HepG2 (cell line): ENCODE results near the gene CXorf38. TPM values are rescaled to one million over a fixed set of nuclear protein-coding genes. Genes with fewer than 3 reads are reported as not detected.

Experiments used
- ATAC-seq: fragments of 200-7000 bp; cut with Tn5 transposase; 3 replicates; pipeline ENCODE4 v1.9.1; 2020; ENCODE audit warnings: mild to moderate bottlenecking, moderate library complexity
- BruUV-seq: library from RNA; stranded (reverse); fragments of 400-500 nt; replicated peaks from 2 replicates; lab custom pipeline; 2021; lab: Mats Ljungman, UMichigan
- CTCF ChIA-PET: fragments of 300-600 bp; formaldehyde crosslinking; extraction: SDS; loops from one replicate; lab custom pipeline; 2021; ENCODE audit warnings: low total read pairs, inconsistent platforms, low intra/inter-chr PET ratio; lab: Yijun Ruan, JAX
- POLR2A ChIA-PET: fragments of 350-600 bp; sonication (Branson Sonifier 250); formaldehyde crosslinking; loops from one replicate; lab custom pipeline; 2020; ENCODE audit warnings: antibody characterized with exemption, inconsistent platforms; lab: Yijun Ruan, JAX
- DNase-seq: peaks from one replicate; pipeline ENCODE4 v3.0.0-alpha.2; 2015; ENCODE audit warnings: low spot score
- FAIRE-seq: peaks from 3 replicates; lab custom pipeline; 2011; peaks lifted over from hg19 to GRCh38; lab: Jason Lieb, UNC
- H2AFZ ChIP-seq: one replicate; pipeline ENCODE4 v1.6.1; 2011; ENCODE audit warnings: low read length, inconsistent platforms
- H3K27ac ChIP-seq: fragments of 300-600 bp; 3 replicates; pipeline ENCODE4 v1.8.0; 2011; ENCODE audit warnings: mixed run types, mild to moderate bottlenecking, mixed read lengths, low read length, inconsistent platforms; ENCODE audit not compliant: insufficient read depth; ENCODE audit errors: extremely low read length
- H3K27me3 ChIP-seq, 2 experiments: fragments of 200-600 bp in 1 of 2; 2 replicates in 1 of 2; 3 replicates in 1 of 2; pipeline versions ENCODE4 v1.6.0 to v1.8.0; 2011; ENCODE audit warnings: low read length in 2 of 2, mild to moderate bottlenecking in 2 of 2, moderate library complexity in 2 of 2, inconsistent platforms in 1 of 2; ENCODE audit not compliant: insufficient read depth in 2 of 2, control insufficient read depth in 1 of 2
- H3K36me3 ChIP-seq, 2 experiments: fragments of 200-600 bp in 1 of 2; replicated peaks in 1 of 2; 2 replicates in 1 of 2; 3 replicates in 1 of 2; pipeline versions ENCODE4 v1.5.1 to v1.8.0; 2011; ENCODE audit warnings: low read length in 2 of 2, inconsistent platforms in 1 of 2; ENCODE audit not compliant: insufficient read depth in 2 of 2, control insufficient read depth in 1 of 2
- H3K4me1 ChIP-seq: 2 replicates; pipeline ENCODE4 v1.5.1; 2012; ENCODE audit warnings: low read length, inconsistent platforms; ENCODE audit not compliant: insufficient read depth
- H3K4me2 ChIP-seq: 2 replicates; pipeline ENCODE4 v1.6.0; 2011; ENCODE audit warnings: low read depth, low read length, inconsistent platforms
- H3K4me3 ChIP-seq, 3 experiments: fragments of 200-600 bp in 1 of 3; sonication (generic), shearing (Covaris generic) in 1 of 3; replicated peaks in 1 of 3; 2 replicates each; pipeline ENCODE4 v1.5.1; 2011 to 2016; ENCODE audit warnings: low read length in 3 of 3, inconsistent platforms in 2 of 3, low read depth in 2 of 3, mild to moderate bottlenecking in 2 of 3, control low read depth in 1 of 3, mixed read lengths in 1 of 3; ENCODE audit not compliant: insufficient read depth in 1 of 3
- H3K79me2 ChIP-seq: one replicate; pipeline ENCODE4 v1.6.1; 2011; ENCODE audit warnings: low read length, inconsistent platforms; ENCODE audit not compliant: insufficient read depth
- H3K9ac ChIP-seq: 2 replicates; pipeline ENCODE4 v1.6.0; 2011; ENCODE audit warnings: mild to moderate bottlenecking, low read depth, low read length, inconsistent platforms; ENCODE audit not compliant: insufficient read depth
- H3K9me3 ChIP-seq: 2 replicates; pipeline ENCODE4 v1.5.1; 2012; ENCODE audit warnings: mild to moderate bottlenecking, low read length
- H4K20me1 ChIP-seq: 2 replicates; pipeline ENCODE4 v1.6.0; 2011; ENCODE audit warnings: inconsistent platforms, mild to moderate bottlenecking, low read length, moderate library complexity; ENCODE audit not compliant: insufficient read depth
- ARNT2 ChIP-seq: sonication (generic); formaldehyde crosslinking; IDR thresholded peaks from 2 replicates; pipeline ENCODE4 v1.8.0; 2022; ENCODE audit warnings: mild to moderate bottlenecking, low read depth, missing genetic modification reagents, moderate library complexity
- BHLHE40 ChIP-seq: IDR thresholded peaks from 2 replicates; pipeline ENCODE4 v1.6.1; 2011; ENCODE audit warnings: low read length, improper control_type of control experiment
- CENPX ChIP-seq: sonication (generic); formaldehyde crosslinking; IDR thresholded peaks from 2 replicates; pipeline ENCODE4 v1.9.0; 2021; ENCODE audit warnings: mild to moderate bottlenecking, missing genetic modification reagents, moderate library complexity
- KAT2B ChIP-seq: fragments of 150-350 bp; IDR thresholded peaks from 2 replicates; pipeline ENCODE4 v1.6.1; 2014; ENCODE audit warnings: low read depth, low read length, borderline replicate concordance
- MXD1 ChIP-seq: sonication (generic); formaldehyde crosslinking; IDR thresholded peaks from 2 replicates; pipeline ENCODE4 v1.4.0; 2020; ENCODE audit warnings: mild to moderate bottlenecking, missing genetic modification reagents
- NFATC3 ChIP-seq: sonication (generic); formaldehyde crosslinking; IDR thresholded peaks from 2 replicates; pipeline ENCODE4 v1.5.1; 2020; ENCODE audit warnings: mild to moderate bottlenecking, missing genetic modification reagents
- PBX2 ChIP-seq: IDR thresholded peaks from 2 replicates; pipeline ENCODE4 v1.6.1; 2016; ENCODE audit warnings: control low read depth
- SIN3B ChIP-seq: fragments of 150-350 bp; IDR thresholded peaks from 2 replicates; pipeline ENCODE4 v1.6.1; 2014; ENCODE audit warnings: low read length
- TCF12 ChIP-seq, 2 experiments: fragments of 450-650 bp in 1 of 2; sonication (generic) in 1 of 2; formaldehyde crosslinking in 1 of 2; IDR thresholded peaks; 2 replicates each; pipeline versions ENCODE4 v1.6.1 to v1.8.0; 2017 to 2022; ENCODE audit warnings: antibody characterized with exemption in 1 of 2, mild to moderate bottlenecking in 1 of 2, missing genetic modification reagents in 1 of 2, moderate library complexity in 1 of 2
- TFDP1 ChIP-seq: IDR thresholded peaks from 2 replicates; pipeline ENCODE4 v1.6.1; 2016; ENCODE audit warnings: missing compliant biosample characterization, missing genetic modification reagents, borderline replicate concordance
- ZBTB21 ChIP-seq: sonication (generic); formaldehyde crosslinking; IDR thresholded peaks from 2 replicates; pipeline ENCODE4 v1.4.0; 2020; ENCODE audit warnings: missing genetic modification reagents
- ZNF253 ChIP-seq: sonication (generic); formaldehyde crosslinking; IDR thresholded peaks from 2 replicates; pipeline ENCODE4 v1.8.0; 2022; ENCODE audit warnings: mild to moderate bottlenecking, missing genetic modification reagents, borderline replicate concordance
- ZNF260 ChIP-seq: sonication (generic); formaldehyde crosslinking; IDR thresholded peaks from 2 replicates; pipeline ENCODE4 v1.4.0; 2020; ENCODE audit warnings: missing genetic modification reagents, low read depth, mild to moderate bottlenecking, borderline replicate concordance
- ZNF274 ChIP-seq: sonication (generic); formaldehyde crosslinking; IDR thresholded peaks from 2 replicates; pipeline ENCODE4 v1.5.1; 2020; ENCODE audit warnings: mild to moderate bottlenecking, missing genetic modification reagents
- ZNF331 ChIP-seq: sonication (generic); formaldehyde crosslinking; IDR thresholded peaks from 2 replicates; pipeline ENCODE4 v1.4.0; 2020; ENCODE audit warnings: missing genetic modification reagents
- ZNF484 ChIP-seq: sonication (generic); formaldehyde crosslinking; IDR thresholded peaks from 2 replicates; pipeline ENCODE4 v1.5.1; 2020; ENCODE audit warnings: mild to moderate bottlenecking, low read depth, missing genetic modification reagents, borderline replicate concordance
- ZNF503 ChIP-seq: sonication (generic); formaldehyde crosslinking; IDR thresholded peaks from 2 replicates; pipeline ENCODE4 v1.4.0; 2020; ENCODE audit warnings: missing genetic modification reagents
- ZNF768 ChIP-seq: sonication (generic); formaldehyde crosslinking; IDR thresholded peaks from 2 replicates; pipeline ENCODE4 v1.4.0; 2020; ENCODE audit warnings: missing genetic modification reagents
- ZNF878 ChIP-seq: sonication (generic); formaldehyde crosslinking; IDR thresholded peaks from 2 replicates; pipeline ENCODE4 v1.8.1; 2023; ENCODE audit warnings: mild to moderate bottlenecking, missing genetic modification reagents, moderate library complexity
- ZSCAN29 ChIP-seq: sonication (generic); formaldehyde crosslinking; conservative IDR thresholded peaks from 2 replicates; pipeline ENCODE4 v1.4.0; 2020; ENCODE audit warnings: mild to moderate bottlenecking, missing genetic modification reagents
- ZZZ3 ChIP-seq: sonication (generic); formaldehyde crosslinking; IDR thresholded peaks from 2 replicates; pipeline ENCODE4 v1.4.0; 2020; ENCODE audit warnings: missing genetic modification reagents, mild to moderate bottlenecking, borderline replicate concordance
- WGBS: methylation state at CpG from one replicate; pipeline ENCODE4 v1.1.6; 2017; ENCODE audit warnings: low lambda C conversion rate; 5-methylcytosine and 5-hydroxymethylcytosine counted together
- in situ Hi-C: cut with HindIII; loops from 2 replicates; pipeline ENCODE4 v1.10.0; 2017; ENCODE audit warnings: low pct_unique_long_range_greater_than_20kb; ENCODE audit not compliant: extremely low pct_ligation_motif_present
- intact Hi-C: fragments of 100-400 bp; cut with micrococcal nuclease; formaldehyde crosslinking; loops from one replicate; pipeline ENCODE4 v1.10.0; 2022; ENCODE audit not compliant: unreplicated experiment
- polyA plus RNA-seq, 8 experiments: library from polyadenylated mRNA; depleted of rRNA in 3 of 8; stranded (reverse) in 7 of 8; unstranded in 1 of 8; fragments of >200 nt; fragmentation: Illumina TruSeq in 4 of 8; extraction: Trizol in 4 of 8; gene quantifications; 2 replicates each; pipeline versions ENCODE4 v1.2.1 to v1.2.3, GENCODE V29; 2011 to 2016; ENCODE audit warnings: low read depth in 4 of 8, missing spikeins in 1 of 8, mixed read lengths in 1 of 8; ENCODE audit not compliant: insufficient read depth in 1 of 8
- total RNA-seq, 5 experiments: library from RNA; depleted of rRNA; stranded (reverse); fragments of >200 nt; fragmentation: Illumina TruSeq; extraction: Trizol; gene quantifications; 2 replicates each; pipeline ENCODE4 v1.2.3, GENCODE V29; 2016; ENCODE audit warnings: low read depth in 1 of 5

CXorf38 gene
- total and polyA plus RNA-seq, 2 of the 13 experiments (the other 11 are each of a cell fraction or from before 2014, with no cell fraction given) = 4.6 to 6.7 TPM

- TF ChIP-seq ZNF484 (CRISPR knock-in tag) (no peak), ZZZ3 (no peak), KAT2B (no peak), BHLHE40 (no peak), ZNF768 (CRISPR knock-in tag) (no peak), PBX2 (CRISPR knock-in tag) (no peak), MXD1 (CRISPR knock-in tag) (no peak), ZBTB21 (no peak), CENPX (CRISPR knock-in tag) (no peak), ARNT2 (CRISPR knock-in tag) (no peak), ZNF274 (CRISPR knock-in tag) (no peak)
Measured at GRCh38 chrX:40688929-40689328, 41.6 kb upstream of the CXorf38 start (continued).

- in situ Hi-C loops = no loop called here
- H3K9me3 ChIP-seq = no peaks in the 10 kb centered on the region
- H3K4me1 ChIP-seq = no peaks in the 10 kb centered on the region
- CTCF ChIA-PET = no interaction called here
- no peak overlapping the region for H3K4me3 ChIP-seq
- FAIRE-seq (no peak), DNase-seq (no peak), ATAC-seq (no peak)
- no peak for TF ChIP-seq TFDP1 (CRISPR knock-in tag)
- no peak for TF ChIP-seq ZNF878 (CRISPR knock-in tag)
- no peak for TF ChIP-seq NFATC3 (CRISPR knock-in tag)
- no peak for TF ChIP-seq ZNF260 (CRISPR knock-in tag)
- TF ChIP-seq ZSCAN29 (CRISPR knock-in tag) = no peak
- TF ChIP-seq TCF12 (IDR thresholded peaks at IDR 0.05) = no peak
- TF ChIP-seq TCF12 (CRISPR knock-in tag; IDR thresholded peaks at IDR 0.05) = no peak
- no peak for TF ChIP-seq ZNF503 (CRISPR knock-in tag)
- TF ChIP-seq SIN3B = no peak
- TF ChIP-seq ZNF253 (CRISPR knock-in tag) = no peak
- no peak for TF ChIP-seq ZNF331 (CRISPR knock-in tag)
- H3K4me2 ChIP-seq = no peak overlapping the region
- H3K9ac ChIP-seq = no peak overlapping the region
- H3K79me2 ChIP-seq = no peaks in the 10 kb centered on the region
- H4K20me1 ChIP-seq = no peaks in the 10 kb centered on the region
- H3K36me3 ChIP-seq = peaks cover 0 to 18% of the 10 kb centered on the region in 2 experiments; a peak in 2 of 5 replicates
- BruUV-seq = no TSS peak
- no peak overlapping the region for H3K27ac ChIP-seq
- no peaks in the 10 kb centered on the region for H3K27me3 ChIP-seq
- intact Hi-C loops = no loop called here
- H2AFZ ChIP-seq = no peak overlapping the region
- WGBS = 100% methylated on average over 3 of the region's 3 CpGs
- POLR2A ChIA-PET = no interaction called here
Measured at GRCh38 chrX:40687169-40687568, 39.8 kb upstream of the CXorf38 start.
